Prostate gland (tissue), 2 donors: Measurements from ENCODE around the gene DLG2. TPM values are rescaled to one million over a fixed set of nuclear protein-coding genes. Genes with fewer than 3 reads are reported as not detected.

Experiments
- DNase-seq: peaks from one replicate; pipeline ENCODE4 v3.0.0-alpha.2; 2019; ENCODE audit warnings: low spot score
- H3K27ac ChIP-seq, 2 donors: fragments of 200-600 bp; sonication (generic); 2 replicates each; pipeline ENCODE4 v1.5.1; 2017 to 2019
- H3K27me3 ChIP-seq: fragments of 200-600 bp; sonication (generic); replicated peaks from 2 replicates; pipeline ENCODE4 v1.5.1; 2019; ENCODE audit not compliant: insufficient read depth
- H3K36me3 ChIP-seq, 2 donors: fragments of 200-600 bp; sonication (generic); 1 replicate in 1 of 2; 2 replicates in 1 of 2; pipeline versions ENCODE4 v1.5.1 to v1.8.1; 2017 to 2019
- H3K4me1 ChIP-seq: fragments of 200-600 bp; sonication (generic); replicated peaks from 2 replicates; pipeline ENCODE4 v1.5.1; 2019
- H3K4me3 ChIP-seq, 2 donors: fragments of 200-600 bp; sonication (generic); 2 replicates each; pipeline ENCODE4 v1.5.1; 2017 to 2019
- H3K9me3 ChIP-seq: fragments of 200-600 bp; sonication (generic); 2 replicates; pipeline ENCODE4 v1.5.1; 2017
- POLR2A ChIP-seq: fragments of 450-650 bp; IDR thresholded peaks from one replicate; pipeline ENCODE4 v1.6.1; 2016; ENCODE audit warnings: antibody characterized with exemption, mild to moderate bottlenecking
- POLR2AphosphoS5 ChIP-seq: sonication (generic); formaldehyde crosslinking; IDR thresholded peaks from one replicate; pipeline ENCODE4 v1.6.1; 2017; ENCODE audit warnings: antibody characterized with exemption
- WGBS: methylation state at CpG from one replicate; pipeline ENCODE4 v1.1.5; 2018; 5-methylcytosine and 5-hydroxymethylcytosine counted together
- intact Hi-C: fragments of 100-400 bp; cut with DNase I; formaldehyde crosslinking; loops from one replicate; pipeline ENCODE4 v1.14.2; 2022
- total RNA-seq, 2 donors: library from RNA; depleted of rRNA; stranded (reverse); fragments of >200 nt; gene quantifications; one replicate each; pipeline ENCODE4 v1.1.0, GENCODE V29; 2016
- TF ChIP-seq, protein P1 (sequence below), 4 experiments: fragments of 200-600 bp in 2 of 4; fragments of 450-650 bp in 2 of 4; sonication (generic) in 2 of 4; IDR thresholded peaks; 1 replicate in 3 of 4; 2 replicates in 1 of 4; pipeline ENCODE4 v1.5.1; 2016 to 2019; ENCODE audit warnings: antibody characterized with exemption in 4 of 4, mild to moderate bottlenecking in 2 of 4, moderate library complexity in 2 of 4

DLG2 gene
- total RNA-seq, 2 donors from 2014 or later, result 9.8 to 16.2 TPM

DNA sequence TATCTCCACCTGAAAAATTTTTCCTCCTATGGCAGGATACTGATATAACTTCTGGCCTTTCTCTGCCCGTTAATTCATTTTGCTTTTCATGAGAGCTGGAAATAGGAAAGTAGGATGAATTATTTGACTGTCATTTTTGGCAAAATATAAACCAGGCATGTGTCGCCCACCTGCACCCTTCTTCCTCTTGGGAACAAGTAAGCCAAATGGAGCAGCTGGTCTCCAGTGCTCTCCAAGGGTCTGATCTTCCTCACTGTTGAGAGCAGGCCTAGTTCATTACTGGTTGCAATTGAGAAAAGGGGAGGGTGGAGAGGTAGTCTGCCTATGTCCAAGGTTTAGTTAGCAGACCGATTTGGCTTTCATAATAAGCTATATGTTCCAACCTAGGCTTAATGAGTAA lies 582.2 kb downstream of the DLG2 start:
- no peak overlapping the region for H3K27ac ChIP-seq
- no peak overlapping the region for H3K4me3 ChIP-seq
- no peaks in the 10 kb centered on the region for H3K9me3 ChIP-seq
- DNase-seq, result no peak
- H3K4me1 ChIP-seq, result no peaks in the 10 kb centered on the region
- no peaks in the 10 kb centered on the region for H3K36me3 ChIP-seq
- intact Hi-C loops, result no loop called here
- WGBS, result 85% methylated on average over 3 of the region's 3 CpGs
- no peaks in the 10 kb centered on the region for H3K27me3 ChIP-seq
- TF ChIP-seq POLR2A (no peak), POLR2AphosphoS5 (no peak)
- TF ChIP-seq, protein P1, sequence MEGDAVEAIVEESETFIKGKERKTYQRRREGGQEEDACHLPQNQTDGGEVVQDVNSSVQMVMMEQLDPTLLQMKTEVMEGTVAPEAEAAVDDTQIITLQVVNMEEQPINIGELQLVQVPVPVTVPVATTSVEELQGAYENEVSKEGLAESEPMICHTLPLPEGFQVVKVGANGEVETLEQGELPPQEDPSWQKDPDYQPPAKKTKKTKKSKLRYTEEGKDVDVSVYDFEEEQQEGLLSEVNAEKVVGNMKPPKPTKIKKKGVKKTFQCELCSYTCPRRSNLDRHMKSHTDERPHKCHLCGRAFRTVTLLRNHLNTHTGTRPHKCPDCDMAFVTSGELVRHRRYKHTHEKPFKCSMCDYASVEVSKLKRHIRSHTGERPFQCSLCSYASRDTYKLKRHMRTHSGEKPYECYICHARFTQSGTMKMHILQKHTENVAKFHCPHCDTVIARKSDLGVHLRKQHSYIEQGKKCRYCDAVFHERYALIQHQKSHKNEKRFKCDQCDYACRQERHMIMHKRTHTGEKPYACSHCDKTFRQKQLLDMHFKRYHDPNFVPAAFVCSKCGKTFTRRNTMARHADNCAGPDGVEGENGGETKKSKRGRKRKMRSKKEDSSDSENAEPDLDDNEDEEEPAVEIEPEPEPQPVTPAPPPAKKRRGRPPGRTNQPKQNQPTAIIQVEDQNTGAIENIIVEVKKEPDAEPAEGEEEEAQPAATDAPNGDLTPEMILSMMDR (IDR thresholded peaks at IDR 0.05), result no peak

DNA sequence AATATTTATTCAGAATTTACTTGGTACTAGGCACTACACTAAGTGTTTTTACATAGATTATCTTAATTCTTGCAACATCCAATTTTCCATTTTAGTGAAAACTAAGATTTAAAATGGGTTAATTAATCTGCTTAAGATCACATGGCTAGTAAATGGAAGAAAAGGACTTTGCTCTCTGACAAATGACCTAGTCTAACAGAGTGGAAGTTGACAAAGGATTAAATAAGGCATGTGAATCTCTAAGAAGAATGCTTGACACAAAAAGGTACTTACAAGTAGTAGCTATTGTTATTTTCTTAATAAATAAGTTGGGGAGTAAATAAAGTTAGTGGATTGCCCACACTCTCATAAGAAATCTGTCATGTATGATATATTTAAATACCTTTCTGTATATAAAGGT lies 584.8 kb downstream of the DLG2 start:
- Histone ChIP-seq H3K4me3 (no peak overlapping the region), H3K27ac (no peak overlapping the region), H3K9me3 (no peaks in the 10 kb centered on the region), H3K4me1 (no peaks in the 10 kb centered on the region), H3K36me3 (no peaks in the 10 kb centered on the region), H3K27me3 (no peaks in the 10 kb centered on the region)
- intact Hi-C loops, result no loop called here
- no peak for DNase-seq
- TF ChIP-seq POLR2A, result no peak
- TF ChIP-seq, protein P1 (IDR thresholded peaks at IDR 0.05), result no peak
- no peak for TF ChIP-seq POLR2AphosphoS5

DNA sequence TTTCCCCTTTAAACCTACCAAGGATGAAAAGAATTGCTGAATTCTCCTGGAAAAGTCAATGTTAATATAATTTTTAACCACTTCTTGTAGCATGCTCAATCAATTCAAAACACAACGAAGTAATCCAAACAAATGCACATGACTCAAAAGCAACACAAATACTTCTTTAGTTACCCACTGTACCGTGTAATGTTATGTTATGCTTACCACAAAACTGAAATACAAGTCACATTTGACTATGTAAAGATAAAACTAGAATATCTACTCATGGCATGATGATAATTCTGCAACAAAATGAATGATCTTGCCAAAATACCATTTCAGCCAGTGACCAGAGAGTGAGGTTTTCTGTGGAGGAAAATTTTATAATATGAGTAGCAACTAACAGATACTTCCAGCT lies 587.0 kb downstream of the DLG2 start:
- intact Hi-C loops, result no loop called here
- H3K4me1 ChIP-seq, result no peaks in the 10 kb centered on the region
- no peaks in the 10 kb centered on the region for H3K27me3 ChIP-seq
- DNase-seq, result no peak
- H3K36me3 ChIP-seq, result no peaks in the 10 kb centered on the region
- no peaks in the 10 kb centered on the region for H3K9me3 ChIP-seq
- TF ChIP-seq, protein P1 (IDR thresholded peaks at IDR 0.05), result no peak
- TF ChIP-seq POLR2AphosphoS5 (no peak), POLR2A (no peak)
- no peak overlapping the region for H3K27ac ChIP-seq
- WGBS, result 40% methylated on average over 2 of the region's 2 CpGs
- H3K4me3 ChIP-seq, result no peak overlapping the region

DNA sequence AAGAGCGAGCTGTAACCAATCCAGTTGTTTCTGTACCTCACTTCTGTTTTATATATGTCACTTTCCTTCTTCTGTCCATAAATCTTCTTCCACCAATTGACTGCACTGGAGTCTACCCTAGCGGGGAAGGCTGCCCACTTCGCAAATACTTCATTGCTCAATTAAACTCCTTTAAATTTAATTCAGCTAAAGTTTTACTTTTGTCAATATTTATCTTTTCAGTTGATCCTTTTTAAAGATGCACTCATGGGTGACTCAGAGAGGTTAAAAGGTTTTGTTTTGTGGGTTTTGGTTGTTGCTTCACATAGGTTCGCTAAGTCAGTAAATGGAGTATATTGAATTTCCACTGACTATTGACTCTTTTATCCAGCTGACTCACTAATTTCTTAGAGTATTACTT lies 597.2 kb downstream of the DLG2 start:
- DNase-seq, result no peak
- no peaks in the 10 kb centered on the region for H3K27me3 ChIP-seq
- H3K27ac ChIP-seq, result no peak overlapping the region
- no peaks in the 10 kb centered on the region for H3K9me3 ChIP-seq
- H3K36me3 ChIP-seq, result no peaks in the 10 kb centered on the region
- intact Hi-C loops, result no loop called here
- H3K4me3 ChIP-seq, result no peak overlapping the region
- no peaks in the 10 kb centered on the region for H3K4me1 ChIP-seq
- TF ChIP-seq POLR2A (no peak), POLR2AphosphoS5 (no peak)
- TF ChIP-seq, protein P1 (IDR thresholded peaks at IDR 0.05), result no peak
- WGBS, result 44% methylated on average over 4 of the region's 4 CpGs

DNA sequence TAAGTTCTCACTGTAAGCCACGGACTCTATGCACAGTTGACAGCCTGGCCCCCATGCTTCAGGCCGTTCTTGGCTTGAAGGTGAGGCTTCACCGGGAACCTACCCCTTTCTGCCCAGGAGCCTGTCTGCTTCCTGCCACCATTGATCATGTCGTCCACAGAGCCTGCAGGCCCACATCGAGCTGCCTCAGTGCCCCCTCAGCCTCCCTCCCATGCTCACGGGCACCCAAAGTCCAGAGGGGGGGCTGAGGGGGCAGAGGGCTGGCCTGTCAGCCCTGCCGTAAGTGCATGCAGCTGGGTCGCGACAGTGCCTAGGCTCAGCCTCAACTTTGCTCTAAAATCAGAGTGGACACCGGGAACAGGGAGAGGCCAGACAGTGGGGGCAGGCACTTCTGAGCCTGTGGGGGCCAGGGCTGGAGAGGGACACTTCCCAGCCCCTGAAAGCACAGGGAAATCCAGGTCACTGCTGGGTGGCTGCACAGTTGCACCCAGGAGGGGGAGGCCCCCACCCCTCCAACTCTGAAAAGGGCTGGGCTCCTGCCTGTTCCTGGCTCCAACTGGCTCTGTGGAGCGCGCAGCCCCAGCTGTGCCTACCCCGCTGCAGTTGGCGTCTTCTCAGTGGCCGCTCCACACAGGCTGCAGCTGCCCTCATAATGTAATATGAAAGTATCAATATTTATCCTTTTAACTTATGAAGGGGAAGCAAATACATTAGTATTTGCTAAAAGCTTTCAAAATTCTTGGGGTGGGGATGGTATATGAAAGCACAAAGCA lies 598.6 kb downstream of the DLG2 start:
- WGBS, result 79% methylated on average over 15 of the region's 15 CpGs
- Histone ChIP-seq H3K36me3 (no peaks in the 10 kb centered on the region), H3K27me3 (no peaks in the 10 kb centered on the region), H3K27ac (no peak overlapping the region), H3K9me3 (no peaks in the 10 kb centered on the region), H3K4me3 (no peak overlapping the region), H3K4me1 (no peaks in the 10 kb centered on the region)
- no peak for TF ChIP-seq POLR2AphosphoS5
- no peak for TF ChIP-seq POLR2A
- TF ChIP-seq, protein P1 (IDR thresholded peaks at IDR 0.05), result no peak
- no peak for DNase-seq
- intact Hi-C loops, result no loop called here
